Non-pigmented ciliary epithelial cell (primary cell): ENCODE measurements around the gene GLP1R.

ENCODE experiments used
- DNase-seq: peaks from one replicate; pipeline ENCODE4 v3.0.0-alpha.2; 2010; ENCODE audit warnings: low read depth

The GLP1R gene

GRCh38 chr6:39044181-39044580 is 4.4 kb upstream of the GLP1R start:
- DNase-seq = no peak

GRCh38 chr6:39047434-39048327 is 900 bp upstream of the GLP1R start:
- DNase-seq = no peak

GRCh38 chr6:39049575-39050283 is 1.1 kb downstream of the GLP1R start:
- no peak for DNase-seq

GRCh38 chr6:39050453-39051112 is 2.0 kb downstream of the GLP1R start:
- no peak for DNase-seq

- DNase-seq = no peak
Observed at GRCh38 chr6:39051399-39052122, 3.0 kb downstream of the GLP1R start.

GRCh38 chr6:39053016-39053624 is 4.5 kb downstream of the GLP1R start:
- no peak for DNase-seq

- no peak for DNase-seq
Observed at GRCh38 chr6:39053854-39054576, 5.4 kb downstream of the GLP1R start.

GRCh38 chr6:39054577-39055142 is 6.1 kb downstream of the GLP1R start:
- DNase-seq = no peak

- no peak for DNase-seq
Observed at GRCh38 chr6:39055661-39056060, 7.1 kb downstream of the GLP1R start.

GRCh38 chr6:39056191-39056590 is 7.6 kb downstream of the GLP1R start:
- DNase-seq = no peak

- no peak for DNase-seq
Observed at GRCh38 chr6:39056681-39057080, 8.1 kb downstream of the GLP1R start.

GRCh38 chr6:39057251-39058155 is 8.9 kb downstream of the GLP1R start:
- DNase-seq = no peak

GRCh38 chr6:39058471-39059147 is 10.0 kb downstream of the GLP1R start:
- no peak for DNase-seq

- DNase-seq = no peak
Observed at GRCh38 chr6:39059496-39060310, 11.1 kb downstream of the GLP1R start.

GRCh38 chr6:39060467-39061160 is 12.0 kb downstream of the GLP1R start:
- DNase-seq = no peak

GRCh38 chr6:39061182-39061581 is 12.6 kb downstream of the GLP1R start:
- DNase-seq = no peak

GRCh38 chr6:39061588-39061987 is 13.0 kb downstream of the GLP1R start:
- no peak for DNase-seq
